NCI-H2171 treated with DMSO at 0.1 percent for 48 hours (cell line): ENCODE results near the gene MROH8.
"Not testable (repeated sequence)": the region's sequence is repeated elsewhere in the genome, so short reads cannot be mapped to it uniquely, and the experiment has no call there.

Experiments
- DNase-seq: peaks from one replicate; lab custom pipeline; 2025; lab: John Stamatoyannopoulos, UW

The MROH8 gene

DNA sequence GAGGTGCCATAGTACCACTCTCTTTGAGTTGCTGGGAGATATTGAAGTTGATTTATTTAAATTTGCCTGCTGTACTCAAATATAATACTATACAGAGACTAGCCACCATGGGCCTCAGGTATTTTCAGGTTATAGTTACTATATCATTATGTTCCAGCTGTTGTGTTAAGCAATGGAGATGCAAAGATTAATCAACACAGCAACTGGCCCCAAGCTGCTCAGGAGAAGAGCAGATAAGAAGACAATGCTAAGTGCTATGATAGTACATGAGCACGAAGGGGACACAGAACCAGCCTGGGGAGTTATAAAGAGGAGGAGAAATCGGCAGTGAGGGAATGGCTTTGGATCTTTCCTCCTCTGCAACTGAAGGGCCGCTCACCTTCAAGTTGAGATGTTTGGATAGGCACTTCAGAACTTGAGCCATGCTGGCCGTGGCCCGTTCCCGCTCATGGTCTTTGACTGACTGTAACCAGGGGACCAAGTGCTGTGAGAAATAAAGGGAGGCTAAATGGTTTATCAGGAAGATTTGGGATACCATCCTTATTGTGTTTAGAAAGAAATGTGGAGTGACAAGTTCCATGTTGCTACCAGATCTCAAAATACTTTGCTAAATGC is 24.6 kb downstream of the MROH8 start:
- DNase-seq, result no peak

DNA sequence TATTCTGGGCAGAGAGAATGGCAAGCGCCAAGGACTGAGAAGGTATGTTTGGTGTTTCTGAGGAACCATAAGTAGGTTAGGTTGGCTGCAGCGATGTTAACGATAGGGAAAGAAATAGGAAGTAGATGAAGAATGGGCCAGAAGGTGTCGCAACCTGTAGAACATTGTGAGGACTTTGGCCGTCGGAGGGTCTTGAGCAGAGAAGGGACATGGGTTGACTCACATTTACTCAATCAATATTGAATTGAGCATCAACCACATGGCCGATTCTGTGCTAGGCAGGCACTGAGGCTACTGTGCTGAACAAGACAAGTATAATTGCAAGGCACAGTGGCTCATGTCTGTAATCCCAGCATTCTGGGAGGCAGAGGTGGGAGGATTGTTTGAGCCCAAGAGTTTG is 27.1 kb downstream of the MROH8 start:
- DNase-seq, result no peak

DNA sequence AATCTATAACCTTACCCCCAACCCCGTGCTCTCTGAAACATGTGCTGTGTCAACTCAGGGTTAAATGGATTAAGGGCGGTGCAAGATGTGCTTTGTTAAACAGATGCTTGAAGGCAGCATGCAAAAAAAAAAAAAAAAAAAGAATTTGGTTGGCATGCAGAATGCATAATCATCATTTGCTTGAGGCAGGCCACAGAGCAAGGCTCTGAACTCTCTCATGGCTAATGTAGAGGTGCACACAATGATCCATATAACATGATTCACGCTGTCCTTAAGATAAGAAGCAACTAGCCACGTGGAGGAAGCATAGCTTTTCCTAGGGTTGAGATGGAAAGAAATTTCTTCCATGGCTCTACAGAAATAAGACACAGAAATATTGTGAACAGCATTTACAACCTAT is 27.8 kb downstream of the MROH8 start:
- no peak for DNase-seq

DNA sequence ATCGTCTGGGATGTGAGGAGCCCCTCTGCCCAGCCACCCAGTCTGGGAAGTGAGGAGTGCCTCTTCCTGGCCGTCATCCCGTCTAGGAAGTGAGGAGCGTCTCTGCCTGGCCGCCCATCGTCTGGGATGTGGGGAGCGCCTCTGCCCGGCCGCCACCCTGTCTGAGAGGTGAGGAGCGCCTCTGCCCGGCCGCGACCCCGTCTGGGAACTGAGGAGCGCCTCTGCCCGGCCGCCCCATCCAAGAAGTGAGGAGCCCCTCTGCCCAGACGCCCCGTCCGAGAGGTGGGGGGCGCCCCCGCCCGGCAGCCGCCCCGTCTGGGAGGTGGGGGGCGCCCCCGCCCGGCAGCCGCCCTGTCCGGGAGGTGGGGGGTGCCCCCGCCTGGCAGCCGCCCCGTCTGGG is 28.5 kb downstream of the MROH8 start:
- DNase-seq, result not testable (repeated sequence)

DNA sequence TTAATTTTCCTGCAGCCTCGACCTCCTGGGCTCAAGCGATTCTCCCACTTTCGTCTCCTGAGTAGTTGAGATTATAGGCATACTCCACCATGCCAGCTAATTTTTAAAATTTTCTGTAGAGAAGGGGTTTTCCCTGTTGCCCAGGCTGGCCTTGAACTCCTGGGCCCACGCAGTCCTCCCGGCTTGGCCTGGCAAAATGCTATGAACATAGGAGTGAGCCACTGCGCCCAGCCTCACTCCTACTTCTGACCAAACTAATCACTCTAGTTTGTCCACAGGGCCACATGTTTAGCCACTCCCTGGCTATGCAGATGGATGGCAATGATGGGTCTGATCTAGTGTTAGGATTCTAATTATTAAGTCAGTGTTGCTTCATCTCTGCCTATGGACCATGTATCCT is 32.1 kb downstream of the MROH8 start:
- no peak for DNase-seq

DNA sequence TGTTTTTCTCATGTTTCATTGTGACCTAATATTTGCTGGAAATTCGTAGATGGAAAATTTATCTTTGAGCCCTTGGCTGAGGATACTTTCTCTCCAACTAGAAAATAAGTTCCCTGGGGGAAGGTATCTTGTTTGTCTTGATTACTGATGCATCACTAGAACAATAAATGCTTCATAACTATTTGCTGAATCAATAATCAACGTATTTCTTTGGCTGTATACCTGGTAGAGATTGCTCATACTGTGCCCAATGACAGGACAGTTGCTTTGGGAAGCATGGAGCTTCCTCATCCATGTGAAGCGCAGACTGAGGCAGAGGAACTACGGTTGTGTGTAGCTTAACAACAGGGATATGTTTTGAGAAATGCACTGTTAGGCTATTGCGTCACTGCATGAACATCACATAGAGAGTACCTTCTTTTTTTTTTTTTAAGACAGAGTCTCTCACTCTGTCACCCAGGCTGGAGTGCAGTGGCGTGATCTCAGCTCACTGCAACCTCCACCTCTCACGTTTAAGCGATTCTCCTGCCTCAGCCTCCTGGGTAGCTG is 34.4 kb downstream of the MROH8 start:
- no peak for DNase-seq

DNA sequence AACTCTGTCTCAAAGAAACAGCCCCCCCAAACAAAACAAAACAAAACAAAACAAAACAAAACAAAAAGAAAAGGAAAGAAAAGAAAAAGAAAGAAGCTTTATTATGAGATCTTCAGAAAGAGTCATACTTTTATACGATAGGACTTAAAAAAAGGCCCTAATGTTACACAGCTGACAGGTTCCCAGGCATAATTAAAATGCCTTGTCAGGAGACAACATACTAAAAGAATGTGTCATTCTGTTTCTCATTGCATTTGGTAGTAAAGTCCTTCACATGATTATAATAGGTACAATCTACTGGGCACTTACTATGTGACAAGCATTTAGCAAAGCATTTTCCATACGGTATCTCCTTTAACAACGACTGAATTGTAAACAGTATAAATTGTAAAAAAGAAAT is 36.6 kb downstream of the MROH8 start:
- DNase-seq, result no peak

DNA sequence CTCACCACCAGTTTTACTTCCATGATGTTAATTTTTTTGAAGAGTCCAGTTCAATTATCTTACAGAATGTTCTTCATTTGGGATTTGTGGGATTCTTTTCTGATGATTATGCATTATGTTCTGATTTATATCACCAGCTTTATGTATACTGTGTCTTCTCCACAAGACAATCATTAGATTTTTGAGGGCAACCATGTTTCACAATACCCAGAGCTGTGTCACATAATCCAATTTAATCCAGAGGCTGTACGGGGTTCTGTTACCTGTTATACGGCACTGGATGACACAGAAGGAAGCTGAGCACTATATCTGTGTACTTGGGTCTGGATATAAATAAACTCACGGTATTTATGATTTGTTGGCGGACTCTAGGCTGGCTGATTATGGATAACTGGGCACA is 41.8 kb downstream of the MROH8 start:
- DNase-seq, result no peak

DNA sequence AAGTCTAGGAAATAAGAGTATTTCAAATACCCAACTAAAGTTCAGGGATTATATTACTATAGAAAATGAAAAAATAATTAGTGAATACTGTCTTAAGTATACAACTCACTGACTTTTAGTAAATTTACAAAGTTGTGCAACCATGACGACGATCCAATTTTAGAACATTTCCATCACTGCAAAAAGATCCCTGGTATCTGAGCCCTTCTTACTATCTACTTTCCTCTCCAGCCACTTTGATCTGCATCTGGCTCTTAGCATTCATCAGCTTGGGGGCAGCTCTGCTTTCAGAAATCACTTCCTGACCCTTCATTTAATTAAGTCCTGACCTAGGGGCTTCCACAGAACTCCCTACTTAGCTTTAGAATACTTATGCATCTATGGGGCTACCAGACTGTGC is 45.4 kb downstream of the MROH8 start:
- no peak for DNase-seq

DNA sequence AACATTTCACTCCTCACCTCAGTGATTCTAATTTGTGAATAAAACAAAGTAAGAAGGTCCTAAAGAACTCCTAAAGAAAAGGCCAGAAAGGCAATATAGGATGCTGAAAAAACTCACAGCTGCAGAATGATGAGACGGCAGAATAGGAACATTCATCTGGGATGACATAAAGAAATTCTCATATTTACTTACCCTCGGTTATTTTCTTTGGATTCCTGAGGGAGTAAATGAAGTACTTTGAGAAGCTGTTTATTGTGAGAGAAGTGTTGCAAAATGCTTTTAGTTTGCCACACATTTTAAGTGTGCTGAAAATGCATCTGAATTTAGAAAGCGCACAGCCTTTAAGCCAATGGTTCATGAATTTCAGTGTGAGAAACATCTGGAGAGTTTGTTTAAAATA is 47.9 kb downstream of the MROH8 start:
- no peak for DNase-seq

DNA sequence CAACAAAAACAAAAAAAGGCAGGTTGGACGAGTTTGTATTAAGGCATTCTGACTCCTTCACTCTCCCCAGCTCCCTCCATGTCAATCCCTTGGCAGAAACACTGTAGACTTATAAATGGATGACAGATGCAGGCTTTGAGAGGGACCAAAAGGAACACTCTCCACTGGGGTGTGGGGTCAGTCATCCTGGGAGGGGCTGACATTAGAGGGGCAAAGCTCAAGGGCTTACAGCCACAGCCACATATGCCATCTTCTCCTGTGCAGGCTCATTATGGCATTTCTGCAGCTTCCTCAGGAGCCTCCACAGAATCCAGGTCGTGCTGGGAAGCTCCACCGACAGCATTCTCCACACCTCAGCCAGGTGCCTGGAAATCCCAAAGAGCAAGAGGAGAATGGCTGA is 50.5 kb downstream of the MROH8 start:
- no peak for DNase-seq

DNA sequence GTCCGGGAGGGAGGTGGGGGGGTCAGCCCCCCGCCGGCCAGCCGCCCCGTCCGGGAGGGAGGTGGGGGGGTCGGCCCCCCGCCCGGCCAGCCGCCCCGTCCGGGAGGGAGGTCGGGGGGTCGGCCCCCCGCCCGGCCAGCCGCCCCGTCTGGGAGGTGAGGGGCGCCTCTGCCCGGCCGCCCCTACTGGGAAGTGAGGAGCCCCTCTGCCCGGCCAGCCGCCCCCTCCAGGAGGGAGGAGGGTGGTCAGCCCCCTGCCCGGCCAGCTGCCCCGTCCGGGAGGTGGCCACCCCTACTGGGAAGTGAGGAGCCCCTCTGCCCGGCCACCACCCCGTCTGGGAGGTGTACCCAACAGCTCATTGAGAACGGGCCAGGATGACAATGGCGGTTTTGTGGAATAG is 53.1 kb downstream of the MROH8 start:
- not testable (repeated sequence) for DNase-seq

DNA sequence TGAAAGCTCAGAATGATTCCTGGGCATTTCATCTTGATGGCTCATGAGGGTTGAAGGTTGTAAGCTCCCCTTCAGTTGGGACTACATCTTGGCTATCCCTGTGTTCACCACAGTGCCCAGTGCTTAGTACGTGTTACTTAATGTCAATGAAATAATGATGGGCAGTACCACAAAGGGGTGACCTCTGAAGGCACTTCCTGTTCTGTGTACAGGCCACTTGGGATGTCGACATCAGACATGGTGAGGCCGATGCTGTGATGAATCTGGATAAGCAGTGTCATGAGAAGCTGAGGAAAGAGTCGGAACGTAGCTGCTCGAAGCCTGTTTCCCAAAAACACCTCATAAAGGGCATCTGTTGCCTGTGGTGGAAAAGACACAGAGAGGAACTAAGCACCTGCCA is 55.9 kb downstream of the MROH8 start:
- DNase-seq, result no peak

DNA sequence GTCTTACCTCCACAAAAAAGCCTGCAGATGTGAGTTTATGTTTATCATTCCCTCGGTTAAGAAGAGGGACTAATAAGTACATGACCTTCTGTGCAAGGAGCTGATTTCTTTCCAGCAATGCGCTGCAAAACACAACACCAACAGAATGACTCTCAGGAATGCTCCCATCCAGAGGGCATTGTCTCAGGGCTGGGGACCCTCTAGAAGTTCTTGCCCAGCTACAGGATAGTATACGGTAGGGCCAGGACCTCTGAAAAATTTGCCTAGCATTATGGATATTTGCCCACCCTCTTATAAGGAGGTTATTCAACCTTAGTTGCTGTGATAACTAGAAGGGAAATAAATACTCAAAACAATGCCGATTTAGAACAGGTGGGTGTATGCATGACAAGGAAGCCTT is 58.9 kb downstream of the MROH8 start:
- no peak for DNase-seq

DNA sequence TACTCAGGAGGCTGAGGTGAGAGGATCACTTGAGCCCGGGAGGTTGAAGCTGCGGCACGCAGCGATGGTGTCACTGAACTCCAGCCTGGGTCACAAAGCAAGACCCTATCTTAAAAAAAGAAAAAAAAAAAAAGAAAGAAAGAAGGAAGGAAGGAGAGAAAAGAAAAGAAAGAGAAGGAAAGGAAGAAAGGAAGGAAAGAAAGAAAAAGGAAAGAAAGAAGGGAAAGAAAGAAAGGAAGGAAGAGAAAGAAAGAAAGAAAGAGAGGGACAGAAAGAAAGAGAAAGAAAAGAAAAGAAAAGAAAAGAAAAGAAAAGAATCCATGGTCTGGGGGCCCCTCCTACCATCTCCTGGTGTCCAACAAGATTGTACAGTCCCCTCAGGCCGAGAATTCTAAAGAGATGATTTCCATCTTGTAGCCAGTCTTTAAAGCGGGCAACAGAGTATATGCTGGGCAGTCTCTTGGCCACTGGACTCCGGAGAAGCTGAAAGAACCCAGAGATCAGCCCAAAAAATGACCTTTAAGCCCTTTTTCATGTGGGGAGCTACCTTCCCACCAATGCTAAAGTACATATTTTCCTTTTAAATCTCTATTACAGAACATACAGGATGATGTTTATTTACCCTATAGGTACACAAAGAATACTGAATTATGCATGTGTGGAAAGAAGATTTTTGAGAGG is 59.9 kb downstream of the MROH8 start:
- DNase-seq, result no peak

DNA sequence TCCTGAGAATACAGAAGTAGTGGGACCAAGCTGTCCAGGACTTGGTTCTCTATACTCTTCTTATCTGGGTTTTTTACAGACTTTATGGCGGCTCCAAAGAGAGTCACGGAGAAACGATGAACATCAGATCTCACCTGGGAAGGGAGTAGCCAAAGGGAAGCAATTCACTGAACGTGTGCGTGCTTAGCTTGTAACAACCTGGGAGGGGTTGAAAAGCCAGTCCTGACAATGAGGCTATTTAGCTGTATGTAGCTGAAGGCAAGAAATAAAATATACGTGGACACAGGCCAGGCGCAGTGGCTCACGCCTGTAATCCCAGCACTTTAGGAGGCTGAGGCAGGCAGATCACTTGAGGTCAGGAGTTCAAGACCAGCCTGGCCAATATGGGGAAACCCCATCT is 65.3 kb downstream of the MROH8 start:
- DNase-seq, result no peak

DNA sequence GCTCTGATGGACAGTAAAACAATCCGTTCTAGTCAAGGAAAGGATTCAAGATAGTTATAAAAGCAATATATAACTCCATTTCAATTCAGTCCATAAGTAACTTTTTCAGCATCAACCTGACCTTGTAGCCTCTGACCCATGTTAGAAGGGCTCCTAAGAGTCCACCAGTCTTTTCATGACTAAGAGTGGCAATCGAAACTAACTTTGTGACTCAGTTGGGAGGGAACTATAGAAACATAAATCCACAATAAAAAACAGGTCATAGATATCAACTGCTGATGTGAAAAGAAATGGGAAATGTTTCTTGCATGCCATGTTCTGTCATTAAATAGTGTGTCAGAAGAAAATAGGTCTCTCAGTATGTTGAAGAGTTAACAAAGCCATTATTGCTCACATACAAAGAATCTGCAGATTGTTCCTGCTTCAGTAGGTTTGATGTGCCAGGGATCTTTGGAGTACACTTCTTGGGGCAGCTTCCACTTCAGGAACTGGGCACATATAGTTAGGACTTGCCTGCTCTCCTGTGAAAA is 67.4 kb downstream of the MROH8 start:
- DNase-seq, result no peak

DNA sequence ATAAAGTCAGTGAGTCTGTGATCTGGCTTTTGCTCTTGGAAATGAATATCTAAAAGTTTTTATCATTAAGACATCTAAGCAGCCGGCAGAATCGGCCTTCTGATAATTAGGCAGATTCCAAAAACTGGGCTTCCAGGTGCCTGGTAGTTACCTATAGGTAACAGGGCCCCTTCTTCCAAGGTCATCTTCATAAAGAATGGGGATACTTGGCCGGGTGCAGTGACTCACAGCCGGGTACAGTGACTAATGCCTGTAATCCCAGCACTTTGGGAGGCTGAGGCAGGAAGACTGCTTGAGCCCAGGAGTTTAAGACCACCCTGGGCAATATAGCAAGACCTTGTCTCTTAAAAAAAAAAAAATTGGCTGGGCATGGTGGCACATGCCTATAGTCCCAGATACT is 70.7 kb downstream of the MROH8 start:
- no peak for DNase-seq

DNA sequence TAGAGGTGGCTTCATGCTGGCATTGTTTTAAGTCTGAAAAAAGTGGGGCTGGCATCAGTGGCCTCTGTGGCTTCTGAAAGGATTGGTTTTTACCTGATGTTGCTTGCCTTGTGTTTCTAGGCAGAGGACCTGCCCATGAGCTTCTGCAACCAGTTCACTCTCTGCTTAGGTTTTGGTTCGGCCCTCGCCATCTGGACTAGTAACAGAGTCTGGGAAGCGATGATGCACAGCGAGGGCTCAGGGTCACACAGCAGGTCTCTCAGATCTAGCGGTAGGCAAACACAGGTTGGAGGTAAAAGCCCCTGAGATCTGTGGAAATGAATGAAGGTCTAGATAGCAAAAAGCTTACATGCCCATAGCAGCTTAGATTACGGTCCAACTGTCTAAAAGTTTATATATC is 76.8 kb downstream of the MROH8 start:
- peak; percentile 16 for DNase-seq

DNA sequence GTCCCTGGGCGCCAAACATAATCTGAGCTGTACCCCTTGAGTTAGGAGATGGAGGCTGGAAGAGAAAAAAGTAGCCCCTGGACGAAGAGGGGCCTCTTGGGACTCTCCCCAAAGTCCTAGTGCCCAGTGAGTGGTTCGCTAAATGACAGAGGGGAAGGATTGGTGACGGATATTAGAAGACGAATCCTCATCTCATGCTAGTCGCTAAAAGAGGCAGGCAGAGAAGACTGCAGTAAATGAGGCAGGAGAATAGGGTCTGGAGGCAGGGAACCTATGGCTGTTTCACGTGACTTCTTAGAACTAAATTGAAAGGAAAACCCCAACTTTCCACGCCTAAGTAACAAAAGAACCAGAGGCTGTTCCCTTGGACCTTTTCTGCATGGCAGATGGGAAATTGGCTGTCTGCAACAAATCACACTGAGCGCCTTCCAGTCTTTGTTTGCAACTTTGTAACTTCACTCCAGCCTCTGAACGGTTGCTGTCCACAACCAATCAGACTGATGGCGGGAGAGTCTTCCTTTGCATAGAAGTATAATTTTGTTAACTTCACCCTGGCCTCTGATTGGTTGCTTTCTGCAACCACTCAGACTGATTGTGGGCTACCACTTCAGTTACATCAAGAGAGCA is 82.8 kb downstream of the MROH8 start:
- DNase-seq, result no peak

DNA sequence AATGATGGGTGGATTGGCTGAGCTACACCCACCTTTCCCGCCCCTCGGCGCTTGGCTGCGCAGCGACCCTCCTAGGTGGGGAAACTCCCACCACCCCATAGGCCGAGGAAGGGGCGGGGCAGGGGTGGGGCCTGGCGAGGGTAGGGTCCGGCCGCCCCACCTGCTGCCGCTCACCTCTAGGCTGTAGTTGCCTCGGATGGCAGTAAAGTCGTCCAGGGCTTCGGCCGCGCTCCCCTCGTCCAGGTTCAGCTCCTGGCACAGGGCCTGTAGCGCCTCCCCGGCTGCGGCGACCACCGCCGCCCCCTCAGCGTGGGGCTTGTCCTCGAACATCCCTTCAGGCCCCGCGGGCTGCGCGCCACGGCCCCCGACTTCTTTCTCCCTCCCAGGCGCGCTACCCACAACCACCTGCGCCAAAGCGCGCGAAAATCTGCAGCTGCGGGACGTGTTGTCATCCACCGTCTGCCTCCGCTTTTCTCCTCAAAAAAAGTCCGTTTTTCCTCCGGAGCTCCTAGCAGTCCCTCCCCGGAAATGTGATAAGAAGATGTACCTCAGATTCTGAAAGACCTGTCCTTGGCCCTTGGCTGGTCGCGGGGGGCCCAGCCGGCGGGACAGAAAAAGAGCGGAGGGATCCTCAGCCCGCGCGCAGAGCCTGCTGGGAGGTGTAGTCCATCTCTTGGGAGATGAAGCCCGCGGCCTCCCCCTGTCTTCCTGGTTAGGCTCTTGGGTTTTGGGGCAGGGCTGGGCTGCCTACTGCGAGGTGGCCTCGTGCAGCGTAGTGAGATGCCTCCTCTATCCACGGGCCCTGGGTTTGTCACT is 83.5 kb downstream of the MROH8 start, which contains the start of gene RBL1:
Gene RBL1, minus strand, starts transcription at position 399 of the 816 bp plus-strand sequence. Its CDS starts 69 bp downstream, at position 330.
- DNase-seq, result peak; percentile 97

DNA sequence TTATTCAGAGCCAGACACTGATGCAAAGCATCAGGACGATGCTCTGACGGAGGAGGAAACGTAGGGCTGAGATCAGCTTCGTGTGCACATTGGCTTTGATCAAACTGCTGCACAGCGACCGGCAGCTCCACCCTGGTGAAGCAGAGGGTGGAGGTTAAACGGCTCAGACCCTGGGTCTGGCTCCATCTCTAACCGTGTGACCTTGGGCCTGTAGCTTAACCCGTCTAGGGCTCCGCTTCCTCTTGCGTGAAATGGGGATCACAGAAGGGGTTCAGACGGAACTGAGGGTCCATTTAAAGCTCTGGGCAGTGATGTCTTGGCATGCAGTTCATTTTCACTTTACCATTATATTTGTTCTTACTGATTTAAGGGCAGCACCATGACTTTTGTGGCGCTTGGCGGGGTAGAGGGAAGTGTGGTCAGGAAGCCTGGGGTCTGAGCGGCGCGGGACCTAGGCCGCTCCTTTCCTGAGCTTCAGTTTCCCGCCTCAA is 84.2 kb downstream of the MROH8 start:
- DNase-seq, result no peak
